ENCODE measurements around the gene GNPDA1. TPM values are rescaled to one million over a fixed set of nuclear protein-coding genes. Genes with fewer than 3 reads are reported as not detected.

Gene GNPDA1
- total RNA-seq, 4 donors from 2014 or later, result 15.0 to 34.4 (median 24.3) TPM

DNA sequence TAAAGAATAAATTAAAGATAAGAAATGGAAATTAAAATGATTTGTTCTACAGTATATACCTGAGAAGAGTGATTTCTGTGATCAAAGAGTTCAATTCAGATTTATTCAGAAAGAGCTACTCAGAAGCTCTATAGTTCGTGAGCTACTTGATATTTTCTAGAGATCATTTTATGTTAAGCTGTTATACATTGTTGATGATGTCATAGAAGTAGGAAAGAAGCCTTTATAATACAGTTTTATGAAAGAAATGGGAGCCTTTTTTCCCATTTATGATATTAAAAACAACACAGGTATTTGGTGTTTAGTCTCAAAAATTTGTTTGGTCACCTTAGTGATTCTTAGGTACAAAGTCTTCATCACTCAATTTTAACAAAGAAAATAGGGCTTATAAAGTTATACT lies 23.1 kb downstream of the GNPDA1 start:
- H3K4me3 ChIP-seq, result no peak overlapping the region
- no peak overlapping the region for H3K27ac ChIP-seq
- H3K4me1 ChIP-seq, result no peaks in the 10 kb centered on the region
- TF ChIP-seq, protein P1, sequence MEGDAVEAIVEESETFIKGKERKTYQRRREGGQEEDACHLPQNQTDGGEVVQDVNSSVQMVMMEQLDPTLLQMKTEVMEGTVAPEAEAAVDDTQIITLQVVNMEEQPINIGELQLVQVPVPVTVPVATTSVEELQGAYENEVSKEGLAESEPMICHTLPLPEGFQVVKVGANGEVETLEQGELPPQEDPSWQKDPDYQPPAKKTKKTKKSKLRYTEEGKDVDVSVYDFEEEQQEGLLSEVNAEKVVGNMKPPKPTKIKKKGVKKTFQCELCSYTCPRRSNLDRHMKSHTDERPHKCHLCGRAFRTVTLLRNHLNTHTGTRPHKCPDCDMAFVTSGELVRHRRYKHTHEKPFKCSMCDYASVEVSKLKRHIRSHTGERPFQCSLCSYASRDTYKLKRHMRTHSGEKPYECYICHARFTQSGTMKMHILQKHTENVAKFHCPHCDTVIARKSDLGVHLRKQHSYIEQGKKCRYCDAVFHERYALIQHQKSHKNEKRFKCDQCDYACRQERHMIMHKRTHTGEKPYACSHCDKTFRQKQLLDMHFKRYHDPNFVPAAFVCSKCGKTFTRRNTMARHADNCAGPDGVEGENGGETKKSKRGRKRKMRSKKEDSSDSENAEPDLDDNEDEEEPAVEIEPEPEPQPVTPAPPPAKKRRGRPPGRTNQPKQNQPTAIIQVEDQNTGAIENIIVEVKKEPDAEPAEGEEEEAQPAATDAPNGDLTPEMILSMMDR (IDR thresholded peaks at IDR 0.05), result no peak
- TF ChIP-seq POLR2AphosphoS5 (IDR thresholded peaks at IDR 0.05) (no peak), EP300 (IDR thresholded peaks at IDR 0.05) (no peak), POLR2A (IDR thresholded peaks at IDR 0.05) (no peak)
- H3K36me3 ChIP-seq, result peaks cover 72% of the 10 kb centered on the region
- 0% methylated on average over 1 of the region's 1 CpG for WGBS
- no peaks in the 10 kb centered on the region for H3K9me3 ChIP-seq
- H3K27me3 ChIP-seq, result no peaks in the 10 kb centered on the region
- DNase-seq (ENCODE audit: low spot score in 2 of 2), result no peak

DNA sequence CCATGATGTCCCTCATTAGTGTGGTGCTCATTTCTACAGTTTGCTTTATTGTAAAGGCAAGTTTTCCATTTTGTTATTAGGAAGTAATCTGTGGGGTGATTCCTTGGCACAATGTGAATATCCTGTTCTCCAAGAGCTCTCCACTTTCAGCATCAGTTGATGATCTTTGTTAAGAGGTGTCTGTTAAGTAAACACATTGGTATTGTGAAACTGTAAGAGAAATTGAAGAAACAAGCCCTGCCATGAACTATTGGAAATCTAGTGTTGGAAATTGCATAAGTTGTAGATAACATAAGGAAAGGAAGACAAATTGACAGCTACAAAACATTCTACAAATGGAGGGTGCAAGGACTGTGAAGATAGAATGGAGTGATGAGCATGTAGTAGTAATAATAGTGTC lies 26.8 kb downstream of the GNPDA1 start:
- H3K4me1 ChIP-seq, result no peaks in the 10 kb centered on the region
- H3K4me3 ChIP-seq, result no peak overlapping the region
- H3K9me3 ChIP-seq, result no peaks in the 10 kb centered on the region
- DNase-seq (ENCODE audit: low spot score in 2 of 2), result no peak
- H3K36me3 ChIP-seq, result peaks cover 92% of the 10 kb centered on the region
- H3K27me3 ChIP-seq, result no peaks in the 10 kb centered on the region
- H3K27ac ChIP-seq, result no peak overlapping the region
- no peak for TF ChIP-seq POLR2A (IDR thresholded peaks at IDR 0.05)

DNA sequence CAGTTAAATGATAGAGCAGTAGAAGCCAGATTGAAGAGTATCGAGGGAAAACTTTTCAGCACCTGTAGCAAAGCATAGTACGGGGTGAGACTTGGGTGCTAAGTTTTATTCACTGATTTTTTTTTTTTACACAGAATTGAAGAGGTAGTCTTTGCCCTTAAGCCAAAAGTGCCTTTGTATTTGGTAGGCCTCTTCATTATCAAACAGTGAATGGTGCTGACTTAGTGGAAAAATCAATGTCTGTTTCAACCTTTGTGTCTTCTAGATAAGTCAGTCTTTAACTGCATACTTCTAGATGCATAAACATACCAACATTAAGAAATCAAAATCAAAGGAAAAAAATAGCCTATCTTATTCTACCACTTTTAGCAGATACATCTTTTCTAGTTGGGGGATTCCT lies 30.2 kb downstream of the GNPDA1 start:
- H3K36me3 ChIP-seq, result peaks cover 97% of the 10 kb centered on the region
- 38% methylated on average over 2 of the region's 2 CpGs for WGBS

DNA sequence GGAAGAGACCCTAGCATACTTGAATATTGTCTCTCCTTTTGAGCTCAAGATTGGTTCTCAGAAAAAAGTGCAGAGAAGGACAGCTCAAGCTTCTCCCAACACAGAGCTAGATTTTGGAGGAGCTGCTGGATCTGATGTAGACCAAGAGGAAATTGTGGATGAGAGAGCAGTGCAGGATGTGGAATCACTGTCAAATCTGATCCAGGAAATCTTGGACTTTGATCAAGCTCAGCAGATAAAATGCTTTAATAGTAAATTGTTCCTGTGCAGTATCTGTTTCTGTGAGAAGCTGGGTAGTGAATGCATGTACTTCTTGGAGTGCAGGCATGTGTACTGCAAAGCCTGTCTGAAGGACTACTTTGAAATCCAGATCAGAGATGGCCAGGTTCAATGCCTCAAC lies 34.4 kb downstream of the GNPDA1 start:
- Histone ChIP-seq H3K4me3 (no peak overlapping the region), H3K27me3 (no peaks in the 10 kb centered on the region), H3K27ac (no peak overlapping the region), H3K9me3 (no peaks in the 10 kb centered on the region), H3K36me3 (peaks cover 68% of the 10 kb centered on the region), H3K4me1 (no peaks in the 10 kb centered on the region)
- no peak for TF ChIP-seq POLR2A (IDR thresholded peaks at IDR 0.05)
- TF ChIP-seq, protein P1 (IDR thresholded peaks at IDR 0.05), result no peak
- no peak for TF ChIP-seq EP300 (IDR thresholded peaks at IDR 0.05)
- no peak for TF ChIP-seq POLR2AphosphoS5 (IDR thresholded peaks at IDR 0.05)
- no peak for DNase-seq (ENCODE audit: low spot score in 2 of 2)

More for the DNA sequence above, 30.2 kb downstream of the GNPDA1 start:
- Histone ChIP-seq H3K9me3 (no peaks in the 10 kb centered on the region), H3K27ac (no peak overlapping the region), H3K27me3 (no peaks in the 10 kb centered on the region), H3K4me1 (no peaks in the 10 kb centered on the region), H3K4me3 (no peak overlapping the region)
- DNase-seq (ENCODE audit: low spot score in 2 of 2), result no peak
- TF ChIP-seq EP300 (IDR thresholded peaks at IDR 0.05) (no peak), POLR2AphosphoS5 (IDR thresholded peaks at IDR 0.05) (no peak), POLR2A (IDR thresholded peaks at IDR 0.05) (no peak)
- TF ChIP-seq, protein P1 (IDR thresholded peaks at IDR 0.05), result no peak

DNA sequence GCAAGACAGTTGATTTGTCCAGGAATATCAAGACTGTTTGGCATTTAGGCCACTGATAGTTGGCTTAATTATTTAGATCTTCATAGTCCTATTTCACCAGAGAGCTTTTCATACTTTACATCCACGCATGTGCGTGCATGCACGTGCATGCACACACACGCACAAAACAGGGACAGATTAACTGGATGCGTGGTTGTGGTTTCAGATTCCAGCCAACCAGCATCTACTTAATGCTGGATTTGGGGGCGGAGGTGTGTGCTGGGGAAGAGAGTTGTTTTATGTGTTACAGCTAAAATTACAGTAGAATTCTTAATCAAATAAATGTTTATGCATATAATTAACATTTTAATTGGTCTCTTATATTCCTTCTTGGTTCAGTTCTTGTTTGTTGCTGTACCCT lies 36.7 kb downstream of the GNPDA1 start:
- Histone ChIP-seq H3K4me3 (no peak overlapping the region), H3K4me1 (peaks cover 6% of the 10 kb centered on the region), H3K36me3 (peaks cover 58% of the 10 kb centered on the region), H3K27ac (no peak overlapping the region), H3K27me3 (no peaks in the 10 kb centered on the region), H3K9me3 (no peaks in the 10 kb centered on the region)
- no peak for TF ChIP-seq POLR2AphosphoS5 (IDR thresholded peaks at IDR 0.05)
- TF ChIP-seq POLR2A (IDR thresholded peaks at IDR 0.05), result no peak
- no peak for TF ChIP-seq EP300 (IDR thresholded peaks at IDR 0.05)
- TF ChIP-seq, protein P1 (IDR thresholded peaks at IDR 0.05), result no peak
- DNase-seq (ENCODE audit: low spot score in 2 of 2), result no peak
- 60% methylated on average over 6 of the region's 6 CpGs for WGBS

DNA sequence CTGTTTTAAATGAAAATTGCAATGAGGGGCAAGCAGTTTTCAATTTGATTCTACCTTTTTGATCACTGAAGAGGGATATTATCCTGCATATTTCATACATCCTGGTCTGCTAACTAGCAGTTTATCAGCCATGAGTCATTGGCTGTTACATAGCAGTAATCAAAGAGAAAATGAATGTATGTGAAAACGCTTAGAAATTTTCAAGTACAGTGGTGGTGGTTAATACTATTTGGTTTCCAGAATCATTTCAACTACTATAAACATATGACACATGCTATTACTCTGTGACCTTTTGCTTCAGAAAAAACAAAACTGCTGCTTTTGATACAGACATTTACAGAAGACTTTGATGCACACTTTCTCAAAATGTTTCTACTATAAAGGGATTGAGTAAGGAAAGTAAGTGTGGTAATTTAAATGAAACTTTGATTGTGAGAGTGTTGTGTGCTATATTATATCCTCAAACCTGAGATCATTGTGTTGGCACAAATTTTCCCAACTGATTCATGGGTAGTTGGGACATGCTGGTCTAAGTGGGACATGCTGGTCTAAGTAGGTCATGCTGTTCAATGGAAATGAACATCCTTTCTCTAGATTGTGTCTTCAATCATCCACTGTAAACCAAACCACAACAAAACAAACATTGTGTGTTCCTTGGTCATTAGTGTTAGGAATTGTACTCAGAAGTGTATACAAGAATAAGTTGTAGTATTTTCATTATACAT lies 38.8 kb downstream of the GNPDA1 start:
- H3K27ac ChIP-seq, result no peak overlapping the region

More for the DNA sequence above, 38.8 kb downstream of the GNPDA1 start:
- peaks cover 23% of the 10 kb centered on the region for H3K4me1 ChIP-seq
- no peaks in the 10 kb centered on the region for H3K9me3 ChIP-seq
- peaks cover 37% of the 10 kb centered on the region for H3K36me3 ChIP-seq
- no peak for TF ChIP-seq POLR2AphosphoS5 (IDR thresholded peaks at IDR 0.05)
- TF ChIP-seq, protein P1 (IDR thresholded peaks at IDR 0.05), result no peak
- H3K27me3 ChIP-seq, result no peaks in the 10 kb centered on the region
- H3K4me3 ChIP-seq, result no peak overlapping the region
- no peak for DNase-seq (ENCODE audit: low spot score in 2 of 2)
- WGBS, result 84% methylated on average over 1 of the region's 1 CpG

All from suprapubic skin (tissue), 4 donors.